Measurements from ENCODE around the gene ACTL8.

The ACTL8 gene

DNA sequence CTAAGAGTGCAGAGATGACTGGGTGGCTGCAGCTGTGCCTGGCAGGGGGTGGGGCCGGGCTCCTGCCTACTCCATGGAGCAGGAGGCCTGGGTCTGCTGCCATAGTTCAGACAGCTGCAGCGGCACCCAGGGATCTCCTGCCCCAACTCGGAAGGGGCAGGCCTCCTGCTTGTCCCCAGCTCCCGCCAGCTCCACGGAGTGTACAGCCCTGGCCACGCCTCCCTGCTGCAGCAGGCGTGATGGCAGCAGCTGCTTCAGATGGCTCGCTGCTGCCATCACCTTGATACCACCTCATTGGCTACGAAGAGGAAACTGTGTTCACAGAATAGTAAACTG lies 35.9 kb downstream of the ACTL8 start:
- FAIRE-seq (no peak), DNase-seq (ENCODE audit: insufficient read length, low spot score) (no peak)
- TF ChIP-seq, protein P1, sequence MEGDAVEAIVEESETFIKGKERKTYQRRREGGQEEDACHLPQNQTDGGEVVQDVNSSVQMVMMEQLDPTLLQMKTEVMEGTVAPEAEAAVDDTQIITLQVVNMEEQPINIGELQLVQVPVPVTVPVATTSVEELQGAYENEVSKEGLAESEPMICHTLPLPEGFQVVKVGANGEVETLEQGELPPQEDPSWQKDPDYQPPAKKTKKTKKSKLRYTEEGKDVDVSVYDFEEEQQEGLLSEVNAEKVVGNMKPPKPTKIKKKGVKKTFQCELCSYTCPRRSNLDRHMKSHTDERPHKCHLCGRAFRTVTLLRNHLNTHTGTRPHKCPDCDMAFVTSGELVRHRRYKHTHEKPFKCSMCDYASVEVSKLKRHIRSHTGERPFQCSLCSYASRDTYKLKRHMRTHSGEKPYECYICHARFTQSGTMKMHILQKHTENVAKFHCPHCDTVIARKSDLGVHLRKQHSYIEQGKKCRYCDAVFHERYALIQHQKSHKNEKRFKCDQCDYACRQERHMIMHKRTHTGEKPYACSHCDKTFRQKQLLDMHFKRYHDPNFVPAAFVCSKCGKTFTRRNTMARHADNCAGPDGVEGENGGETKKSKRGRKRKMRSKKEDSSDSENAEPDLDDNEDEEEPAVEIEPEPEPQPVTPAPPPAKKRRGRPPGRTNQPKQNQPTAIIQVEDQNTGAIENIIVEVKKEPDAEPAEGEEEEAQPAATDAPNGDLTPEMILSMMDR (IDR thresholded peaks at IDR 0.05; ENCODE audit: insufficient read depth, missing control alignments) = no peak

DNA sequence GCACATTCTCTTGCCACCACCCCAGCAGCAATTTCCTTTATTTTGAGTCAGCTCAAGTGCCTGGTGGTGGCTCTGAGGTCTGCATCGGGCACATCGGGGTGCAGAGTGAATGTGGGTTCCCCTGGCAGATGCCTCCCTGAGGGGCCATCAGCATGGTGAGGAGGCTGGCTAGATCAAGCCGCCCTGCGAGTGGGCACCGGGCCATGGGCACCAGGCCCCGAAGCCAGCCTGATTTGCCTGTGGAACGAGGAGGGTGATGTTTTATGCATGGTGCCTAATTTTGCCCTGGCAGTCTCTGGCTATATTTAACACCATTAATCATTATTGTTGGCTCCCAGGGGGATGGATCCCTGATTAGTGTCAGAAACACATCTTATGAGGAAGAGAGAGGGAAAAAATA lies 36.3 kb downstream of the ACTL8 start:
- TF ChIP-seq, protein P1 (IDR thresholded peaks at IDR 0.05; ENCODE audit: insufficient read depth, missing control alignments) = no peak
- DNase-seq (ENCODE audit: insufficient read length, low spot score) (no peak), FAIRE-seq (no peak)

DNA sequence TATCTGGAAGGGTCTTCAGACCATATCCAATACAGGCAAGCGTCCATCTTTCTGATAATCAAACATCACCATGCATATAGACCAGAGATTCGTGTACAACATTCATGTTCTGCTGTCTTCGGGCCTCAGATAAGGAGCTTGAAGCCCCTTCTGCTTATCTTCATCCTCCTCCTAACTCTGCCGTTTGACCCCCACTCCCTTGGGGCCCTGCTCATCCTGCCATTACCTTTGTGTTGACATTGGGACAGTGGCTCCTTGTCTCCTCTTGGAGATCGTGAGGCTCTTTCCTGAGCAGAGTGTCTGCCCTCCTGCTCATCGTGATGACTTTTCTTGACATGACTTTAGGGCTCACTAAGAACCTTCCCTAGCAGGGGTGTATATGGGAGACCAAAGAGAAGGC lies 37.3 kb downstream of the ACTL8 start:
- TF ChIP-seq, protein P1 (IDR thresholded peaks at IDR 0.05; ENCODE audit: insufficient read depth, missing control alignments) = no peak
- DNase-seq (ENCODE audit: insufficient read length, low spot score) (no peak), FAIRE-seq (no peak)

DNA sequence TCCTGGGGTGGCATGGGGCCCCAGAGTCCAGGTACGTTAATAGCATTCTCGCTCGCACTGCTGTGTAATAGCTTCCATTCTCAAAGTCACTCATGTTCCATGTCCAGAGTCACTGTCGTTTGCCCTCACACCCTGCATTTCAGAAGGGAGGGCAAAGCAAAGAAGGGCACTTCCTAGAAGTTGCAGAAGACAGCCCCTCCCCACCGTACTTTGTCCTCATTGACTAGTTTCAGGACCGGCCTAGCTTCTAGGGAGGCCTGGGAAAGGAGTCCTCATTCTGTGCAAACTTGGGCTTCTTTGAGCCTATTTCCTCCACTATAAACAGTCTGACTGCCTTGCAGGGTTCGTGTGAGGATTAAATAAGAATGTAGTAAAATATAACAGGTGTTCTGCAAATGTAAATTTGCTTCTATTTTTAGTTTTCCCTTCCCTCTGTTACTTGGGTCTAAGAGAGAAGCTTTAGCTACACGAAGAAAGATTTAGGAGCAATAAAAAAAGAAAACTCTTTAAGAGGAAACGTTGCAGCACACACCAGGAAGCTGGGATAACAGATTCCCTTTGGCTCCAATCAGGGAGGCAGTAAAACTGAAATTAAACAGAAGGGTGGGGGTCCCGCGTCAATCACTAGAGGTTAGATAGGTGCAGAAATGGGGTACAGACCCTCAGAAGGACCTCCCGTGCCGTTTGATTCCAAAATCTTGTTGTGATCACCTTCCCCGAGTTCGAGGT lies 40.1 kb downstream of the ACTL8 start:
- FAIRE-seq (no peak), DNase-seq (ENCODE audit: insufficient read length, low spot score) (no peak)
- TF ChIP-seq, protein P1 (IDR thresholded peaks at IDR 0.05; ENCODE audit: insufficient read depth, missing control alignments) = no peak

DNA sequence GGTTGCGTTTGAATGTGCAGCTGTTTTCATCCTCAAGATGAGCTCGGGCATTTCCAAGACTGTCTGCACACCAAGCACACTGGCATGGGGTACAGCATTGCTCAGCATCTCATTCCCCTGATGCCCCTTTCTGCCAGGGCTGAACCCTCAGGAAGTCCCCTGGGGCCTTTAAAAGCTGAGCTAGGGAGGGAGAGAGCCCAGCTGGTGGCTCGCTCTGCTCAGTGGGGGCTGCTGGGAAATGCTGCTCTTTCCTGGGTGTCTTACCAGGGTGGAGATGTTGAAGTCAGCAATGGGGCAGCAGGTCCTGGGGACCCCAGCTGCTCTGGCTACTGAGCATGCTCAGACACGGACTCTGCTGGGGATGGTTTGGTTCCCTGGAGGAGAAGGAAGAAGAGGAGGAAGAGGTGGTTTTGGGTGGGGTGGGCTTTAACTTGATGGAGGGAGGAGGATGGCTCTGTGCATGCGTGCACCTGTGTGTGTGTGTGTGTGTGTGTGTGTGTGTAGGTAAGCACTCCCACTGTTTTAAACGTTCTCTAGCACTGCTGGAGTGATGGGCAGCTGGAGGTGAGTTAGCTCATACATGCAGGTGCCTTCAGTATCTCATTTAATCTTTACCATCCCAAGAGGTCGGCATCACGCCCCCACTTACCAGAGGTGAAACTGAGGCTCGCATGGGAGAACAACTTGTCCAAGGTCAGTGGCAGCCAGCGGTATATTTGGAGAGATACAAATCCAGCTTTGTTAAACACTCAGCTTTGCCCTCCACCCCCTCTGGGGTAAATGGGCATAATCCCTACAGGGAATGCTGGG lies 40.9 kb downstream of the ACTL8 start:
- DNase-seq (ENCODE audit: insufficient read length, low spot score) (no peak), FAIRE-seq (no peak)
- TF ChIP-seq, protein P1 (IDR thresholded peaks at IDR 0.05; ENCODE audit: insufficient read depth, missing control alignments) = no peak

DNA sequence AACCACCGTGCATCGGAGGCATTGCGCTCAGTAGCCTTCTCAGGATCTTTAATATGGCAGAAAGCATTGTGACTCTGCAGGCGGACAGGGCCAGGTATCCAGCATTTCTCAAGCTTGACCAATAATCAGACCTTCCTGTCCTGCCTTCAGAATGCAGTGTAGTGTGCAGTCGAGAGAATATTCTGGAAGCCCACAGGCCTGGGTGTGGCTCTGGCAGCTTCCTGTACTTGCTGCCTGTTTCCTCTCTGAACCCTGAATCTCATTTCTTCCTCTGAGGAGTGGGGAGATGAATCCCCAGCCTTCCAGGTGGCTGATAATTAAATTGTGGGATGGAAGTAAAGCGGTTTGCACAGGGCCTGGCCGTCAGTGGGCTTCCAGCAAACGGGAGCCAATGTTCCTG lies 42.3 kb downstream of the ACTL8 start:
- TF ChIP-seq, protein P1 (IDR thresholded peaks at IDR 0.05; ENCODE audit: insufficient read depth, missing control alignments) = no peak
- FAIRE-seq (no peak), DNase-seq (ENCODE audit: insufficient read length, low spot score) (no peak)

DNA sequence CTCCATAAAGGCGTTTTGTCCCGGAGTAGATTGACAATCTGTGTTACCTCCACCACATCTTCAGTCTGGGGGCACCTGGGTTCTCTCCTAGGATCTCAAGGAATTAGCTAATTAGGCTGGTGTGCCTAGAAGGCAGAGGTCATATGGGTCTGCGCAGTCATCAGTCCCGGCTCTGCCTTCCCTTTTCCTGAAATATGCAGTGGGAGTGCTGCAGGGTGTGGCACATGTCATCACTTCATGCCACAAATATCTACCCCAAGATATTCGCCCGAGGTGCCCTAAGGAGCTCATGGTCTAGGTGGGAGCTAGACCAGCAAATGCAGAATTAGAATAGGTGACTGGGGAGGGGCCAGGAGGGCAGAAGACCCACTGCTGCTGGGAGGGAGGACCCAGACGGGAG lies 42.9 kb downstream of the ACTL8 start:
- FAIRE-seq = no peak
- TF ChIP-seq, protein P1 (IDR thresholded peaks at IDR 0.05; ENCODE audit: insufficient read depth, missing control alignments) = no peak
- DNase-seq (ENCODE audit: insufficient read length, low spot score) = no peak

All from D721Med (cell line).